CD4-positive, alpha-beta memory T cell (primary cell): ENCODE measurements around the gene FAM151B. TPM values are rescaled to one million over a fixed set of nuclear protein-coding genes. Genes with fewer than 3 reads are reported as not detected.
A peak's percentile ranks its signal among the peaks of the same experiment; 100 is the strongest.
"Not testable (repeated sequence)": the region's sequence is repeated elsewhere in the genome, so short reads cannot be mapped to it uniquely, and the experiment has no call there.

Experiments
- CTCF ChIA-PET: fragments of 350-600 bp; sonication (Branson Sonifier 250); formaldehyde crosslinking; loops from one replicate; lab custom pipeline; 2021; ENCODE audit warnings: inconsistent platforms; ENCODE audit not compliant: partially characterized antibody; lab: Charles Lee
- POLR2A ChIA-PET: fragments of 350-600 bp; sonication (Branson Sonifier 250); formaldehyde crosslinking; loops from one replicate; lab custom pipeline; 2021; ENCODE audit not compliant: partially characterized antibody; lab: Charles Lee
- DNase-seq, 5 donors: peaks; one replicate each; pipeline versions ENCODE4 v3.0.0 to v3.0.0-alpha.2; 2020 to 2022; ENCODE audit warnings: mixed read lengths in 1 of 5
- H3K27ac ChIP-seq: one replicate; pipeline ENCODE4 v1.7.0; 2013; ENCODE audit warnings: low read depth, low read length
- H3K27me3 ChIP-seq: 2 replicates; pipeline ENCODE4 v1.7.0; 2013; ENCODE audit warnings: mild to moderate bottlenecking, low read length, moderate library complexity; ENCODE audit not compliant: insufficient read depth
- H3K36me3 ChIP-seq: 2 replicates; pipeline ENCODE4 v1.7.0; 2013; ENCODE audit warnings: mild to moderate bottlenecking, low read length, moderate library complexity; ENCODE audit not compliant: insufficient read depth
- H3K4me1 ChIP-seq: 2 replicates; pipeline ENCODE4 v1.7.0; 2013; ENCODE audit warnings: mild to moderate bottlenecking, low read length, moderate library complexity; ENCODE audit not compliant: insufficient read depth
- H3K4me3 ChIP-seq, 2 donors: one replicate each; pipeline ENCODE4 v1.7.0; 2013; ENCODE audit warnings: low read length in 2 of 2, mild to moderate bottlenecking in 1 of 2
- H3K9me3 ChIP-seq, 2 donors: one replicate each; pipeline ENCODE4 v1.7.0; 2013; ENCODE audit warnings: low read length in 2 of 2, control low read depth in 1 of 2; ENCODE audit not compliant: control insufficient read depth in 1 of 2
- H3K27ac Mint-ChIP-seq, 7 donors: one replicate each; pipeline ENCODE4 v1.8.0; 2020 to 2021; ENCODE audit warnings: mixed read lengths in 7 of 7, mild to moderate bottlenecking in 6 of 7, inconsistent platforms in 3 of 7, moderate library complexity in 3 of 7
- H3K27me3 Mint-ChIP-seq, 2 donors: one replicate each; pipeline ENCODE4 v1.8.0; 2020 to 2021; ENCODE audit warnings: mixed read lengths in 2 of 2
- H3K36me3 Mint-ChIP-seq, 2 donors: one replicate each; pipeline ENCODE4 v1.8.0; 2020 to 2021; ENCODE audit warnings: mixed read lengths in 2 of 2, inconsistent platforms in 1 of 2, mild to moderate bottlenecking in 1 of 2
- H3K4me1 Mint-ChIP-seq, 4 donors: one replicate each; pipeline ENCODE4 v1.8.0; 2020 to 2021; ENCODE audit warnings: mixed read lengths in 4 of 4, mild to moderate bottlenecking in 1 of 4
- H3K4me3 Mint-ChIP-seq, 8 donors: one replicate each; pipeline ENCODE4 v1.8.0; 2020 to 2021; ENCODE audit warnings: mixed read lengths in 8 of 8, mild to moderate bottlenecking in 7 of 8, moderate library complexity in 6 of 8, inconsistent platforms in 3 of 8
- H3K9me3 Mint-ChIP-seq, 8 donors: one replicate each; pipeline ENCODE4 v1.8.0; 2020 to 2021; ENCODE audit warnings: mixed read lengths in 8 of 8, mild to moderate bottlenecking in 5 of 8, inconsistent platforms in 3 of 8, moderate library complexity in 1 of 8
- intact Hi-C: fragments of 100-400 bp; cut with micrococcal nuclease; formaldehyde crosslinking; loops from one replicate; pipeline ENCODE4 v1.15.1; 2023
- polyA plus RNA-seq, 2 donors: library from polyadenylated mRNA; unstranded; fragments of 300-500 nt; fragmentation: Illumina TruSeq; gene quantifications; one replicate each; pipeline ENCODE4 v1.2.3, GENCODE V29; 2021
- total RNA-seq, 2 experiments: library from RNA; stranded (reverse); gene quantifications; one replicate each; pipeline ENCODE4 v1.2.3, GENCODE V29; 2021

FAM151B gene
- total and polyA plus RNA-seq, 4 experiments from 2014 or later = 0.16 to 0.47 (median 0.39) TPM; not detected in 1

DNA sequence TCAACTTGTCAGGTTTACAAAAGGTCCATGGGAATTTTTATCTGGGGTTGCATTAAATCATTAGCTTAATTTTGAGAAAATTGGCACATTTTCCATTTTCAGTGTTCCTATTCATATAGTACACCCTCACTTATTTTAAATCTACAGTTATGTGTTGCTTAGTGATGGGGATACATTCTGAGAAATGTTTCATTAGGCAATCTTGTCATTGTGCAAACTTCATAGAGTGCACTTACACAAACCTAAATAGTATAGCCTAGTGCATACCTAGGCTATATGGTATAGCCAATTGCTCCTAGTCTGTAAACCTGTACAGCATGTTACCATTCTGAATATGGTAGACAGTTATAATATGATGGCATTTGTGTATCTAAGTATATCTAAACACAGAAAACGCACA is 19.8 kb upstream of the FAM151B start:
- H3K36me3 Mint-ChIP-seq = peaks cover 72 to 85% of the 10 kb centered on the region in 2 donors
- CTCF ChIA-PET = interaction anchor here (2.2 kb wide), 1 partner anchor 13 kb away, joined by 10 read pairs; no protein-coding TSS in a partner anchor
- peaks cover 0 to 54% (median 39%) of the 10 kb centered on the region in 8 donors for H3K9me3 Mint-ChIP-seq

DNA sequence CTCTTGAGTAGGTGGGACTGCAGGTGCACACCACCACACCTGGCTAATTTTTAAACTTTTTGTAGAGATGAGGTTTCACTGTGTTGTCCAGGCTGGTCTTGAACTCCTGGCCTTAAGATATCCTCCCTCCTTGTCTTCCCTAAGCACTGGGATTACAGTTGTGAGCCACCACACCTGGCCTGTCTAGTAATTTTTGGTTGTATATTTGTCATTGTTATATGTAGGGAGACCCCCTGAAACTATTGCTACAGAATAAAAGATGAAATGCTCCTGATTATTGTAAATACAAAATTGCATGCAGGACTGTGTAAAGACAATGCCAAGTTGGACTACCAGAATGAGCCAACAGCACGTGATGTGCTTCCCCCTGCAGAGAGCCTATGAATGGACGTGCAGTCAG is 17.3 kb upstream of the FAM151B start:
- H3K27ac ChIP-seq, H3K4me3 Mint-ChIP-seq, intact Hi-C loops, H3K4me1 Mint-ChIP-seq, H3K27ac Mint-ChIP-seq, DNase-seq, CTCF ChIA-PET, H3K27me3 Mint-ChIP-seq, H3K9me3 ChIP-seq, H3K36me3 ChIP-seq, H3K27me3 ChIP-seq, H3K4me3 ChIP-seq, POLR2A ChIA-PET, H3K4me1 ChIP-seq: not testable (repeated sequence)
- H3K36me3 Mint-ChIP-seq = peaks cover 73 to 85% of the 10 kb centered on the region in 2 donors
- H3K9me3 Mint-ChIP-seq = peaks cover 0 to 31% (median 22%) of the 10 kb centered on the region in 8 donors

More for the DNA sequence above, 19.8 kb upstream of the FAM151B start:
- no peaks in the 10 kb centered on the region for H3K27me3 Mint-ChIP-seq
- intact Hi-C loops = no loop called here
- H3K27ac Mint-ChIP-seq = no peak overlapping the region
- H3K4me3 Mint-ChIP-seq = no peak overlapping the region
- no peak overlapping the region for H3K4me3 ChIP-seq
- POLR2A ChIA-PET = no interaction called here
- no peaks in the 10 kb centered on the region for H3K4me1 ChIP-seq
- no peak overlapping the region for H3K27ac ChIP-seq
- no peak for DNase-seq
- no peaks in the 10 kb centered on the region for H3K4me1 Mint-ChIP-seq
- H3K36me3 ChIP-seq = no peaks in the 10 kb centered on the region
- H3K27me3 ChIP-seq = no peaks in the 10 kb centered on the region
- no peaks in the 10 kb centered on the region for H3K9me3 ChIP-seq

GRCh38 chr5:80474929-80475328 is 13.0 kb upstream of the FAM151B start:
- no peaks in the 10 kb centered on the region for H3K4me1 ChIP-seq
- no peaks in the 10 kb centered on the region for H3K27me3 ChIP-seq
- no peak overlapping the region for H3K4me3 ChIP-seq
- no peak overlapping the region for H3K27ac ChIP-seq
- no peaks in the 10 kb centered on the region for H3K27me3 Mint-ChIP-seq
- H3K36me3 Mint-ChIP-seq = peaks cover 54 to 71% of the 10 kb centered on the region in 2 donors
- ChIA-PET CTCF (no interaction called here), POLR2A (no interaction called here)
- no peak for DNase-seq
- H3K27ac Mint-ChIP-seq = no peak overlapping the region
- peaks cover 0 to 19% (median 12%) of the 10 kb centered on the region in 8 donors for H3K9me3 Mint-ChIP-seq
- no peaks in the 10 kb centered on the region for H3K9me3 ChIP-seq
- H3K4me3 Mint-ChIP-seq = no peak overlapping the region
- no peaks in the 10 kb centered on the region for H3K4me1 Mint-ChIP-seq
- H3K36me3 ChIP-seq = no peaks in the 10 kb centered on the region
- intact Hi-C loops = no loop called here

GRCh38 chr5:80479713-80480112 is 8.2 kb upstream of the FAM151B start:
- no peaks in the 10 kb centered on the region for H3K27me3 ChIP-seq
- peaks cover 33 to 50% of the 10 kb centered on the region in 2 donors for H3K36me3 Mint-ChIP-seq
- no peak overlapping the region for H3K27ac Mint-ChIP-seq
- no peaks in the 10 kb centered on the region for H3K4me1 ChIP-seq
- ChIA-PET POLR2A (no interaction called here), CTCF (interaction anchor here (2.2 kb wide), 1 partner anchor 12 kb away, joined by 10 read pairs; no protein-coding TSS in a partner anchor)
- intact Hi-C loops = loop anchor here (10.0 kb wide), 1 partner anchor 825 kb away; the partner anchor contains the start of gene ZCCHC9
- no peaks in the 10 kb centered on the region for H3K36me3 ChIP-seq
- no peaks in the 10 kb centered on the region for H3K4me1 Mint-ChIP-seq
- no peaks in the 10 kb centered on the region for H3K27me3 Mint-ChIP-seq
- H3K4me3 Mint-ChIP-seq = no peak overlapping the region
- H3K9me3 Mint-ChIP-seq = peaks cover 0 to 30% (median 16%) of the 10 kb centered on the region in 8 donors
- H3K27ac ChIP-seq = no peak overlapping the region
- no peaks in the 10 kb centered on the region for H3K9me3 ChIP-seq
- H3K4me3 ChIP-seq = no peak overlapping the region
- no peak for DNase-seq

GRCh38 chr5:80480354-80480753 is 7.5 kb upstream of the FAM151B start:
- Histone ChIP-seq H3K4me3 (no peak overlapping the region), H3K27ac (no peak overlapping the region), H3K4me1 (no peaks in the 10 kb centered on the region), H3K36me3 (no peaks in the 10 kb centered on the region), H3K9me3 (no peaks in the 10 kb centered on the region), H3K27me3 (no peaks in the 10 kb centered on the region)
- POLR2A ChIA-PET = interaction anchor here (0.6 kb wide), 1 partner anchor 175 kb away, joined by 6 read pairs; no protein-coding TSS in a partner anchor
- Mint-ChIP-seq H3K4me3 (no peak overlapping the region), H3K27me3 (no peaks in the 10 kb centered on the region), H3K4me1 (no peaks in the 10 kb centered on the region), H3K27ac (no peak overlapping the region), H3K9me3 (peaks cover 0 to 35% (median 16%) of the 10 kb centered on the region in 8 donors), H3K36me3 (peaks cover 26 to 44% of the 10 kb centered on the region in 2 donors)
- intact Hi-C loops = loop anchor here (10.0 kb wide), 1 partner anchor 824 kb away; the partner anchor contains the start of gene ZCCHC9
- DNase-seq = no peak
- CTCF ChIA-PET = interaction anchor here (0.9 to 2.2 kb wide), 4 partner anchors 13 to 187 kb away, joined by 3 to 10 read pairs (median 4); no protein-coding TSS in a partner anchor

GRCh38 chr5:80481019-80481893 is 6.6 kb upstream of the FAM151B start:
- POLR2A ChIA-PET = interaction anchor here (0.6 kb wide), 1 partner anchor 174 kb away, joined by 6 read pairs; no protein-coding TSS in a partner anchor
- Histone ChIP-seq H3K36me3 (no peaks in the 10 kb centered on the region), H3K27me3 (no peaks in the 10 kb centered on the region), H3K4me3 (no peak overlapping the region), H3K4me1 (no peaks in the 10 kb centered on the region), H3K27ac (no peak overlapping the region), H3K9me3 (no peaks in the 10 kb centered on the region)
- Mint-ChIP-seq H3K4me1 (peaks cover 0 to under 1% (median under 1%) of the 10 kb centered on the region in 4 donors), H3K9me3 (peaks cover 0 to 37% (median 16%) of the 10 kb centered on the region in 8 donors), H3K36me3 (peaks cover 21 to 37% of the 10 kb centered on the region in 2 donors), H3K27me3 (no peaks in the 10 kb centered on the region), H3K27ac (no peak overlapping the region), H3K4me3 (no peak overlapping the region)
- DNase-seq = peak in 4 of 5 donors; percentile 16 to 31 (median 23)
- intact Hi-C loops = loop anchor here (1.0 to 10.0 kb wide), 3 partner anchors 191 to 824 kb away; partner anchors contain the start of gene ZCCHC9
- CTCF ChIA-PET = interaction anchor here (0.7 to 2.2 kb wide), 9 partner anchors 12 to 191 kb away, joined by 3 to 10 read pairs (median 3); no protein-coding TSS in a partner anchor

- no peak for DNase-seq
- Histone ChIP-seq H3K27me3 (no peaks in the 10 kb centered on the region), H3K4me3 (no peak overlapping the region), H3K36me3 (no peaks in the 10 kb centered on the region), H3K27ac (no peak overlapping the region), H3K4me1 (peaks cover 6% of the 10 kb centered on the region), H3K9me3 (no peaks in the 10 kb centered on the region)
- Mint-ChIP-seq H3K27me3 (peaks cover 4 to 8% of the 10 kb centered on the region in 2 donors), H3K4me1 (peaks cover 6 to 12% (median 9%) of the 10 kb centered on the region in 4 donors), H3K9me3 (peaks cover 0 to 42% (median 17%) of the 10 kb centered on the region in 8 donors), H3K27ac (no peak overlapping the region), H3K4me3 (no peak overlapping the region), H3K36me3 (peaks cover 17 to 33% of the 10 kb centered on the region in 2 donors)
- ChIA-PET CTCF (no interaction called here), POLR2A (no interaction called here)
- intact Hi-C loops = loop anchor here (10.0 kb wide), 1 partner anchor 822 kb away; the partner anchor contains the start of gene ZCCHC9
Observed at GRCh38 chr5:80482578-80482977, 5.3 kb upstream of the FAM151B start.
